Hematopoietic multipotent progenitor cell treated with erythropoietin and hydrocortisone succinate and interleukin-3 and kit ligand, for 8 days (in vitro differentiated cells): Measurements from ENCODE around the gene IRX2.

Source experiments
- DNase-seq: peaks from one replicate; pipeline ENCODE4 v3.0.0-alpha.2; 2015

IRX2 gene

GRCh38 chr5:2755681-2756171 lies 4.2 kb upstream of the IRX2 start:
- DNase-seq, result no peak

- DNase-seq, result no peak
These were observed 3.7 kb upstream of the IRX2 start for GRCh38 chr5:2755076-2755680.

GRCh38 chr5:2754581-2755075 lies 3.2 kb upstream of the IRX2 start:
- no peak for DNase-seq

GRCh38 chr5:2753452-2754420 lies 2.3 kb upstream of the IRX2 start:
- DNase-seq, result no peak

GRCh38 chr5:2752821-2753439 lies 1.5 kb upstream of the IRX2 start:
- DNase-seq, result no peak

GRCh38 chr5:2752059-2752820 lies 763 bp upstream of the IRX2 start:
- DNase-seq, result no peak

GRCh38 chr5:2750758-2751464 lies 566 bp downstream of the IRX2 start:
- DNase-seq, result no peak

GRCh38 chr5:2750026-2750757 lies 1.3 kb downstream of the IRX2 start:
- DNase-seq, result no peak

GRCh38 chr5:2749514-2750025 lies 1.9 kb downstream of the IRX2 start:
- no peak for DNase-seq

- no peak for DNase-seq
These were observed 2.5 kb downstream of the IRX2 start for GRCh38 chr5:2748861-2749513.

GRCh38 chr5:2748179-2748860 lies 3.2 kb downstream of the IRX2 start:
- DNase-seq, result no peak

- no peak for DNase-seq
These were observed 3.9 kb downstream of the IRX2 start for GRCh38 chr5:2747363-2748162.

GRCh38 chr5:2746561-2747032 lies 4.9 kb downstream of the IRX2 start:
- DNase-seq, result no peak

GRCh38 chr5:2744485-2744884 lies 7.0 kb downstream of the IRX2 start:
- DNase-seq, result no peak

GRCh38 chr5:2742921-2743679 lies 8.4 kb downstream of the IRX2 start:
- DNase-seq, result no peak

- DNase-seq, result no peak
These were observed 9.5 kb downstream of the IRX2 start for GRCh38 chr5:2741956-2742355.

GRCh38 chr5:2740876-2741555 lies 10.5 kb downstream of the IRX2 start:
- no peak for DNase-seq
